HG03066 (cell line): ENCODE measurements around the gene PRKCE.

Source experiments
- ATAC-seq: cut with Tn5 transposase; IDR thresholded peaks from one replicate; pipeline ENCODE4 v1.9.1; 2021; ENCODE audit warnings: low read depth; ENCODE audit not compliant: unreplicated experiment

The PRKCE gene

GRCh38 chr2:45664635-45665261 is 13.3 kb downstream of the PRKCE start:
- peak; percentile 54 for ATAC-seq

GRCh38 chr2:45668509-45668908 is 17.0 kb downstream of the PRKCE start:
- no peak for ATAC-seq

GRCh38 chr2:45669032-45669486 is 17.6 kb downstream of the PRKCE start:
- no peak for ATAC-seq

- no peak for ATAC-seq
These were observed 19.2 kb downstream of the PRKCE start for GRCh38 chr2:45670646-45671045.

GRCh38 chr2:45672138-45672537 is 20.7 kb downstream of the PRKCE start:
- no peak for ATAC-seq

GRCh38 chr2:45674035-45674816 is 22.8 kb downstream of the PRKCE start:
- ATAC-seq, result no peak

GRCh38 chr2:45675263-45675812 is 23.9 kb downstream of the PRKCE start:
- no peak for ATAC-seq

- no peak for ATAC-seq
These were observed 24.6 kb downstream of the PRKCE start for GRCh38 chr2:45676088-45676487.

GRCh38 chr2:45678791-45679348 is 27.4 kb downstream of the PRKCE start:
- no peak for ATAC-seq

- ATAC-seq, result no peak
These were observed 29.0 kb downstream of the PRKCE start for GRCh38 chr2:45680351-45680967.

- peak; percentile 89 for ATAC-seq
These were observed 30.2 kb downstream of the PRKCE start for GRCh38 chr2:45681675-45682074.

GRCh38 chr2:45683292-45683691 is 31.8 kb downstream of the PRKCE start:
- no peak for ATAC-seq

- no peak for ATAC-seq
These were observed 33.3 kb downstream of the PRKCE start for GRCh38 chr2:45684756-45685155.

GRCh38 chr2:45685260-45685659 is 33.8 kb downstream of the PRKCE start:
- ATAC-seq, result no peak

GRCh38 chr2:45687964-45688363 is 36.5 kb downstream of the PRKCE start:
- no peak for ATAC-seq

- ATAC-seq, result no peak
These were observed 37.2 kb downstream of the PRKCE start for GRCh38 chr2:45688479-45689298.

- ATAC-seq, result no peak
These were observed 38.8 kb downstream of the PRKCE start for GRCh38 chr2:45690231-45690630.

- ATAC-seq, result peak; percentile 51
These were observed 39.9 kb downstream of the PRKCE start for GRCh38 chr2:45691171-45691999.

- ATAC-seq, result no peak
These were observed 41.1 kb downstream of the PRKCE start for GRCh38 chr2:45692566-45692965.
